HCT116 (cell line): ENCODE data around the gene ALKBH1. TPM values are rescaled to one million over a fixed set of nuclear protein-coding genes. Genes with fewer than 3 reads are reported as not detected.
"Not testable (repeated sequence)": the region's sequence is repeated elsewhere in the genome, so short reads cannot be mapped to it uniquely, and the experiment has no call there.

Experiments used
- ATAC-seq: fragments of 200-7000 bp; cut with Tn5 transposase; 2 replicates; pipeline ENCODE4 v1.9.1; 2020; ENCODE audit warnings: mild to moderate bottlenecking, moderate library complexity
- BruUV-seq: library from RNA; stranded (reverse); fragments of 400-500 nt; replicated peaks from 2 replicates; lab custom pipeline; 2021; lab: Mats Ljungman, UMichigan
- CTCF ChIA-PET: fragments of 300-600 bp; sonication (Branson Sonifier 250); formaldehyde crosslinking; loops from one replicate; lab custom pipeline; 2021; ENCODE audit warnings: antibody characterized with exemption; lab: Charles Lee
- POLR2A ChIA-PET: fragments of 300-600, 350-600 bp; sonication (Branson Sonifier 250); formaldehyde crosslinking; loops from one replicate; lab custom pipeline; 2021; ENCODE audit warnings: antibody characterized with exemption; lab: Charles Lee
- RAD21 ChIA-PET, 2 experiments: fragments of 300-600 bp; sonication (Branson Sonifier 250); formaldehyde crosslinking; loops; one replicate each; lab custom pipeline; 2023; ENCODE audit warnings: low total read pairs in 2 of 2; ENCODE audit not compliant: uncharacterized antibody in 2 of 2, unreplicated experiment in 2 of 2, low non-redundant PET in 1 of 2; lab: Charles Lee
- DNase-seq: peaks from one replicate; pipeline ENCODE4 v3.0.0-alpha.2; 2010; ENCODE audit warnings: low read depth, low spot score
- H2AFZ ChIP-seq: fragments of 200-600 bp; shearing (Covaris generic), sonication (generic); 2 replicates; pipeline ENCODE4 v1.6.1; 2017; ENCODE audit warnings: low read depth, mixed run types, mixed read lengths, antibody characterized with exemption, low read length; ENCODE audit not compliant: poor library complexity, severe bottlenecking
- H3K27ac ChIP-seq: 2 replicates; pipeline ENCODE4 v1.5.1; 2012; ENCODE audit warnings: low read depth, low read length
- H3K27me3 ChIP-seq: fragments of 200-600 bp; sonication (generic); 2 replicates; pipeline ENCODE4 v1.6.1; 2016; ENCODE audit warnings: mixed run types, low read length, mixed read lengths; ENCODE audit not compliant: insufficient read depth
- H3K36me3 ChIP-seq, 2 experiments: fragments of 200-500 bp in 1 of 2; fragments of 200-600 bp in 1 of 2; sonication (Bioruptor generic) in 1 of 2; sonication (generic) in 1 of 2; 2 replicates each; pipeline versions ENCODE4 v1.5.1 to v1.6.1; 2014 to 2016; ENCODE audit warnings: low read length in 2 of 2, inconsistent platforms in 1 of 2, mixed read lengths in 1 of 2, mixed run types in 1 of 2; ENCODE audit not compliant: insufficient read depth in 2 of 2, control insufficient read depth in 1 of 2
- H3K4me1 ChIP-seq, 2 experiments: fragments of 200-600 bp in 1 of 2; sonication (generic) in 1 of 2; 2 replicates each; pipeline versions ENCODE4 v1.5.1 to v1.6.1; 2012 to 2017; ENCODE audit warnings: low read length in 2 of 2, inconsistent platforms in 1 of 2, mild to moderate bottlenecking in 1 of 2, mixed read lengths in 1 of 2, mixed run types in 1 of 2, moderate library complexity in 1 of 2; ENCODE audit not compliant: insufficient read depth in 2 of 2, control insufficient read depth in 1 of 2
- H3K4me2 ChIP-seq: fragments of 200-600 bp; sonication (generic); 2 replicates; pipeline ENCODE4 v1.6.1; 2017; ENCODE audit warnings: mixed run types, low read length, mixed read lengths
- H3K4me3 ChIP-seq, 2 experiments: fragments of 200-600 bp in 1 of 2; sonication (generic) in 1 of 2; replicated peaks in 1 of 2; 2 replicates each; pipeline ENCODE4 v1.5.1; 2011 to 2016; ENCODE audit warnings: low read length in 2 of 2, control low read depth in 1 of 2, low read depth in 1 of 2, mild to moderate bottlenecking in 1 of 2, mixed read lengths in 1 of 2, mixed run types in 1 of 2
- H3K79me2 ChIP-seq: fragments of 200-600 bp; sonication (generic); 2 replicates; pipeline ENCODE4 v1.6.1; 2017; ENCODE audit warnings: mild to moderate bottlenecking, mixed run types, low read length, moderate library complexity, mixed read lengths; ENCODE audit not compliant: insufficient read depth
- H3K9ac ChIP-seq: fragments of 200-600 bp; sonication (generic); 2 replicates; pipeline ENCODE4 v1.6.1; 2016; ENCODE audit warnings: low read length, mixed read lengths
- H3K9me2 ChIP-seq: fragments of 200-600 bp; sonication (generic), shearing (Covaris generic); 2 replicates; pipeline ENCODE4 v1.6.1; 2017; ENCODE audit warnings: mixed run types, mild to moderate bottlenecking, moderate library complexity; ENCODE audit not compliant: insufficient read depth
- H3K9me3 ChIP-seq, 2 experiments: fragments of 200-500 bp in 1 of 2; fragments of 200-600 bp in 1 of 2; sonication (Bioruptor generic) in 1 of 2; sonication (generic) in 1 of 2; 2 replicates each; pipeline ENCODE4 v1.6.1; 2014 to 2017; ENCODE audit warnings: low read length in 2 of 2, mixed read lengths in 2 of 2, inconsistent platforms in 1 of 2, low read depth in 1 of 2, mild to moderate bottlenecking in 1 of 2, mixed run types in 1 of 2, moderate library complexity in 1 of 2; ENCODE audit not compliant: control insufficient read depth in 1 of 2, insufficient read depth in 1 of 2
- H4K20me1 ChIP-seq: fragments of 200-600 bp; sonication (generic), shearing (Covaris generic); 2 replicates; pipeline ENCODE4 v1.6.1; 2017; ENCODE audit warnings: mixed run types, mild to moderate bottlenecking, moderate library complexity; ENCODE audit not compliant: insufficient read depth
- ATF3 ChIP-seq: IDR thresholded peaks from 2 replicates; pipeline ENCODE4 v1.6.1; 2012
- FOSL1 ChIP-seq: IDR thresholded peaks from 2 replicates; pipeline ENCODE4 v1.6.1; 2012; ENCODE audit warnings: low read depth
- JUND ChIP-seq: IDR thresholded peaks from 2 replicates; pipeline ENCODE4 v1.6.1; 2012
- MAX ChIP-seq: IDR thresholded peaks from 2 replicates; pipeline ENCODE4 v1.6.1; 2012
- POLR2A ChIP-seq: IDR thresholded peaks from 2 replicates; pipeline ENCODE4 v1.7.0; 2011; ENCODE audit warnings: borderline replicate concordance; ENCODE audit not compliant: insufficient read depth, insufficient read length; ENCODE audit errors: extremely low read depth
- RAD21 ChIP-seq: IDR thresholded peaks from 2 replicates; pipeline ENCODE4 v1.6.1; 2012; ENCODE audit warnings: low read depth, mild to moderate bottlenecking
- SP1 ChIP-seq: IDR thresholded peaks from 2 replicates; pipeline ENCODE4 v1.6.1; 2012; ENCODE audit warnings: low read depth
- YY1 ChIP-seq: IDR thresholded peaks from 2 replicates; pipeline ENCODE4 v1.6.1; 2011; ENCODE audit warnings: low read length, low read depth, moderate library complexity, mild to moderate bottlenecking; ENCODE audit not compliant: insufficient replicate concordance; ENCODE audit errors: extremely low read depth
- intact Hi-C: fragments of 100-400 bp; cut with micrococcal nuclease; formaldehyde crosslinking; loops from 2 replicates; pipeline ENCODE4 v1.10.0; 2022
- total RNA-seq: library from RNA; stranded (reverse); gene quantifications from one replicate; pipeline ENCODE4 v1.2.1, GENCODE V29; 2021; ENCODE audit not compliant: unreplicated experiment

ALKBH1 gene
- total RNA-seq, 1 experiment from 2014 or later = 14.4 TPM

GRCh38 chr14:77635869-77636268, 72.0 kb downstream of the ALKBH1 start:
- H3K79me2 ChIP-seq, H2AFZ ChIP-seq, intact Hi-C loops, DNase-seq, H4K20me1 ChIP-seq, H3K27ac ChIP-seq, H3K27me3 ChIP-seq, CTCF ChIA-PET, H3K4me2 ChIP-seq, POLR2A ChIA-PET, H3K36me3 ChIP-seq, ATAC-seq, H3K9me2 ChIP-seq, H3K4me1 ChIP-seq, RAD21 ChIA-PET, H3K9me3 ChIP-seq, H3K4me3 ChIP-seq, BruUV-seq, H3K9ac ChIP-seq: not testable (repeated sequence)

- BruUV-seq, H3K9me3 ChIP-seq, H3K27me3 ChIP-seq, H3K4me2 ChIP-seq, CTCF ChIA-PET, RAD21 ChIA-PET, ATAC-seq, POLR2A ChIA-PET, H3K9ac ChIP-seq, H3K36me3 ChIP-seq, H3K79me2 ChIP-seq, H3K4me1 ChIP-seq, H3K27ac ChIP-seq, DNase-seq, H3K4me3 ChIP-seq, intact Hi-C loops, H2AFZ ChIP-seq, H4K20me1 ChIP-seq, H3K9me2 ChIP-seq: not testable (repeated sequence)
These were observed 72.4 kb downstream of the ALKBH1 start for GRCh38 chr14:77635466-77635865.

GRCh38 chr14:77630111-77630510, 77.7 kb downstream of the ALKBH1 start:
- BruUV-seq = no TSS peak
- H3K9me2 ChIP-seq = no peaks in the 10 kb centered on the region
- H3K4me1 ChIP-seq = no peaks in the 10 kb centered on the region
- ATAC-seq (no peak), DNase-seq (no peak)
- H3K27me3 ChIP-seq = no peaks in the 10 kb centered on the region
- ChIA-PET POLR2A (no interaction called here), RAD21 (no interaction called here), CTCF (no interaction called here)
- H3K4me2 ChIP-seq = no peak overlapping the region
- H3K79me2 ChIP-seq = no peaks in the 10 kb centered on the region
- H3K36me3 ChIP-seq = no peaks in the 10 kb centered on the region
- no peak overlapping the region for H2AFZ ChIP-seq
- TF ChIP-seq MAX (no peak), FOSL1 (no peak), ATF3 (no peak), SP1 (no peak), YY1 (no peak), RAD21 (no peak), JUND (no peak), POLR2A (no peak)
- intact Hi-C loops = no loop called here
- peaks cover 0 to 4% of the 10 kb centered on the region in 2 experiments; a peak in 2 of 4 replicates for H3K9me3 ChIP-seq
- H4K20me1 ChIP-seq = no peaks in the 10 kb centered on the region
- H3K9ac ChIP-seq = no peak overlapping the region
- no peak overlapping the region for H3K4me3 ChIP-seq
- no peak overlapping the region for H3K27ac ChIP-seq
